Activated naive CD4-positive, alpha-beta T cell (primary cell): ENCODE results near the gene PIKFYVE.
"Not testable (repeated sequence)": the region's sequence is repeated elsewhere in the genome, so short reads cannot be mapped to it uniquely, and the experiment has no call there.

ENCODE experiments used
- DNase-seq, 4 experiments: peaks; one replicate each; lab custom pipeline; 2025; lab: John Stamatoyannopoulos, UW

PIKFYVE gene

DNA sequence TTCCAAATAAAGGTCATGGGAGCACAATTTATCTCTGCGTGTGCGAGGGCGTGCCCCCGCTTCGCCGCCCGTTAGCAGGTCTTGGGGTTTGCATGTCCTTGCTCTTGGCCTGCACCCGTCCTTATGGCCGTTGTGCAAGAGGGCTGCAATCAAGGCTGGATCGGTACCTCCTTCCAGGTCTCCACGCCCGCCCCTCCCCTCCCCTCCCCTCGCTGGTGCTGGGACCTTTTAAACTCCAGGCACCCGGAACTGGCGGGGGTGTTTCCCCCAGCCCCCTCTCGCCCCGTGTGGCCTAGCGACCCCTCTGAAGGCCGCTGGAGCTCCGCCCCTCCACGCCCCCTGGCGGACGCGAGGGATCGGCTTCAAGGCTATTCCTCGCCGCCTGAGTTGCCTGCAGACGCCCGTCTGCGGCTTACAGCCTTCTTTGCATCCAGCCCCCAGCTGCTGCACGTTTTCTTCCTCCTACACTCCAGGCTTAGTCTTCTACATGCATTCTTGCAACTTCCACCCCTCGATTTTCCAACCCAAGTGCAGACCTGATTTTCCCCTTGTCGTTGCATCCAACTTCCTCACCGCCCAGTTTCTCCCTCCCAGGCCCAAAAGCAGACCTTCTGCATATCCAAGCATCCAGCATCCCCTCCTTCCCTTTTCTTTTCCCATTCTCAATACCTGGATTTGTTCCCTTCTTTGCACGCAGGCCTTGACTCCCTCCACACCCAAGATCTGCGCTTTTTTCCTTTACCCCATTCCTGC, 11.8 kb upstream of the PIKFYVE start:
- DNase-seq, result peak; percentile 45 to 72 (median 60)

DNA sequence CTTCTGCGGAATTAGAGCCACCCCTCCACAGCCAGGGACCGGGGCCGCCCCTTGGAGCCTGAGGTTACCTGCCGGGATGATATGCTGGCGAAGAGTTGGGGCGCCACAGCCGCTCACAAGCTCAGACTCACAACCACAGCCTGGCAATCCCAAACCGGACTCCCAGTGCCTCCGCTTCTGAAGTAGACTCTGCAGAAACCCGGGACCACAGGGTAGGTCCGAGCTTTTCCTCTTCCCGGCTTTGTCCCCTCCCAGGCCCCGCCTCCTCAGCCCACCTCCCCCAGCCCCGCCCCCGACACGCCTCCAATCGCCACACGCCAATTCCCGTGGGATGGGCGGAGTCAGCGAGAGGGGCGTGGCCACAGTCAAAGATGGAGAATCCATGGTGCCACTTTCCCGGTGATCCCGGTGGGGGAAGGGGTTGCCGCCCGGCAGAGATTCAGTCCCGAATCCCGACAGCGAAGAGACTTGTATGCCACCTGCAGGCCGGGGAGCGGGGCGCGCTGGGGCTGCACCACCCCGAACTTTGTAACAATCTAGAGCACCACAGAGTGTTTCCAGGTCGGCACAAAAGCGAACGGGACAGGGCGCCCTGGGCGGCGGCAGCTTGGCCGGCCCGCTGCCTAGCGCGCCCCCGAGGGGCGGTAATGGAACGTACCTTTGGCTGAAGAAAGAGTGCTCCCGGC, 11.0 kb upstream of the PIKFYVE start, which contains the start of gene IDH1:
IDH1 (minus strand) TSS at position 201 of the 686 bp plus-strand sequence. CDS start 3,520 bp downstream, outside the sequence.
- DNase-seq, result peak; percentile 85 to 93 (median 87)

DNA sequence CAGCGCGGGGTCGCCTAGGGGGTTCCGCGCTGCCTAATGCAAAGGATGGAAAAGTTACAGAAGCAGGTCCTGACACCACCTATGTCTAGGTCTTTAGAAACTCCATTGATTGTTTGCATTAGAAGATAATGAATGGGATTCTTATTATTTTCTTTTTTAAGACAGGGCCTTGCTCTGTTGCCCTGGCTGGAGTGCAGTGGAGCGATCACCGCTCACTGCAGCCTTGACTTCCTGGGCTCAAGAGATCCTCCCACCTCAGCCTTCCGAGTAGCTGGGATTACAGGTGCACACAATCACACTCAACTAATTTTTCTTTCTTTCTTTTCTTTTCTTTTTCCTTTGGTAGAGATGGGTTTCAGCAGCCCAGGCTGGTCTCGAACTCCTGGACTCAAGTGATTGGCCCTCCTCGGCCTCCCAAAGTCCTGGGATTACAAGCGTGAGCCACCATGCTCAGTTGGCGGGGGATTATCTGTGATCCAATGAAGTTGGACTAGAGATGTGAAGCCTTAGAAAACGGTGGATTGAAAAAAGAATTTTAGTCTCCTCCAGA, 10.4 kb upstream of the PIKFYVE start:
- no peak for DNase-seq

DNA sequence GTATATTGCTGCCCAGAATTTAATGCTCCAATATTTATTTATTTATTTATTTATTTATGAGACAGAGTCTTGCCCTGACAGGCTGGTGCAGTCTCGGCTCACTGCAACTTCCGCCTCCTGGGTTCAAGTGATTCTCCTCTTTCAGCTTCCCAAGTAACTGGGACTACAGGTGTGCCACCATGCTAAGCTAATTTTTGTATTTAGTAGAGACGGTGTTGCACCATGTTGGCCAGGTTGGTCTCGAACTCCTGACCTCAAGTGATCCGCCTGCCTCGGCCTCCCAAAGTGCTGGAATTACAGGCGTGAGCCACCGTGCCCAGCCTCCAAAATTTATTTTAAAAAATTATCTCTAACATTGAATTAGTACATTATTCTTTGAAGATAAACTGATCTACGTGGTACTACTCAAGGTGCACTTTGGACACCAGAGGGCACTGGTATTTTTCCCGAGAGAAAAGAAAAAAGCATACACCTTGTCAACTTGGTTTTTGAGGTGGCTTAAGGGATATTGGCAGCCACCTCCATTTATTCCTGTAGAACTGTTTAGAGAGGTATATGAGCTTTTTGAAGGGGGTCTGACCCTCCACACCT, 9.8 kb upstream of the PIKFYVE start:
- DNase-seq, result no peak

DNA sequence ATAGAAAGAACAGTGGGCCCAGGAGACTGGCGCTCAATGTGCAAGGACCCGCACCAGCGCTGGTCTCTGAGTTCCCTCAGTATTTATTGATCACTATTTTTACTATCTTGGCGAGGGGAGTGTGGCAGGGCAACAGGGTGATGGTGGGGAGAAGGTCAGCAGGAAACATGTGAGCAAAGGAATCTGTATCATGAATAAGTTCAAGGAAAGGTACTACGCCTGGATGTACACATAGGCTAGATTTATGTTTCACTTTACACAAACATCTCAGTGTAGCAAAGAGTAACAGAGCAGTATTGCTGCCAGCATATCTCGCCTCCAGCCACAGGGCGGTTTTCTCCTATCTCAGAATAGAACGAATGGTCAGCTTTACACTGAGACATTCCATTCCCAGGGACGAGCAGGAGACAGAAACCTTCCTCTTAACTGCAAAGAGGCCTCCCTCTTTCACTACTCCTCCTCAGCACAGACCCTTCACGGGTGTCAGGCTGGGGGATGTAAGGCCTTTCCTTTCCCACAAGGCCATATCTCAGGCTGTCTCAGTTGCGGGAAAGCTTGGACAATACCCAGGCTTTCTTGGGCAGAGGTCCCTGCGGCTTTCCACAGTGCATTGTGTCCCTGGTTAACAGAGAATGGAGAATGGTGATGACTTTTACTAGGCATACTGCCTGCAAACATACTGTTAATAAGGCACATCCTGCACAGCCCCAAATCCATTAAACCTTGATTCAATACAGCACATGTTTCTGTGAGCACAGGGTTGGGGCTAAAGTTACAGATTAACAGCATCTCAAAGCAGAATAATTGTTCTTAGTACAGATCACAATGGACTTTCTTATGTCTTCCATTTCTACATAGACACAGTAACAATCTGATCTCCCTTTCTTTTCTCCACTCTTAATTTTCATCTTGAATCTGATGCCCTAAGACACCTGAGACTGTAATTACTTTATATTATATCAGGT, 8.9 kb upstream of the PIKFYVE start:
- not testable (repeated sequence) for DNase-seq

DNA sequence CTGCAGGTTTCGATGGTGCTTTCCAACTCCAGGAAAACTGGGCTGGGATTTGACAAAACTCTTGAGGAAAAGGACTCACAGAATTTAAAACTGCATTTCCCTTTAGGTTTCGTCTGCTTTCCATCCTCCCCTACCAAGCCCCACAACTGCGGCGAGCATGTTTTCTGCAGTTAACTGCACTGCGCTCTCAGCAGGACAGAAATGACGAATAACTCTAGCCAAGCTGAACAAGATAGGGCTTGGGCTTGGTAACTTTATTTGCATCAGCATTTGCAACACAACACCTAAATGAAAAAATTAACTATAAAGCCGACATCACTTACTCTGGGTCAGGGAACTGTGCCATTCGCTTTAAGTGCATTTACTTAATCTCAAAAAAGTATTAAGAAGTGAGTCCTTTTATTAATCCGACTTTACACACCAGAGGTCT, 669 bp upstream of the PIKFYVE start:
- DNase-seq, result peak in 1 of 4 experiments; percentile 34

DNA sequence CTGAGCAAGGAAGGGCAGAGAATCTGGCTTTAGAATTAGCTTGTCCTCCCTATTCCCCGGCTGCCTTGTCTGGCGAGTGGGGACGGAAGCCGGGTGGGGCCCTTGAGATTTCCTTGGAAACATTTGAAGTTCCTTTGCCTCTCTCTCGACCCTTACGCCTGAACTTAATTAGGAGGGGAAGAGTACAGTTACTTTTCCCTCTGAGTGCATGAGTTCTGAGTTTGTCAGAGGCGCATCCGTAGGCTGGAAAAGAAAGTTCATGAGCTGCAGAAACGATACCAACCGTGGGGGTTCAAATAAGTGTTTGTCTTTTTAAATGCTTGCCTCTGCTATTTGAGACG, 468 bp downstream of the PIKFYVE start:
- no peak for DNase-seq

DNA sequence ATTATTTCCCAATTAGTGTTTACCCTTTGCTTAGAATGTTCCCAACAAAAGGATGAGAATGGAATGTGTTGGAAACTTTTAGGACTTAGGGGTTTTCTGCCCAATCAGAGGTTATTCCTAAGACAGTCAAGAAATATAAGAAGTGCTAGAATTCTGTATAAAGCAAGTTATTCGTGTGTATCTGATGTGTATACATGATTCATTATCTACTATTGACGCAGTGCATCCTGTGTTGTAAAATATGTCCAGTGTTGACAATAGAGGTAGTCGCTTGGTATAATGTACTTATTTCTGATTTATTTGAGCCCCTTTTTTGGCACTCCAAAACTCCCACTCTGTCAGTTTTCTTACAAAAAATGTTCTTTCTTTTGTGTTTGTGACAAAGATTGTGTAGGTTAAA, 881 bp downstream of the PIKFYVE start:
- DNase-seq, result no peak

DNA sequence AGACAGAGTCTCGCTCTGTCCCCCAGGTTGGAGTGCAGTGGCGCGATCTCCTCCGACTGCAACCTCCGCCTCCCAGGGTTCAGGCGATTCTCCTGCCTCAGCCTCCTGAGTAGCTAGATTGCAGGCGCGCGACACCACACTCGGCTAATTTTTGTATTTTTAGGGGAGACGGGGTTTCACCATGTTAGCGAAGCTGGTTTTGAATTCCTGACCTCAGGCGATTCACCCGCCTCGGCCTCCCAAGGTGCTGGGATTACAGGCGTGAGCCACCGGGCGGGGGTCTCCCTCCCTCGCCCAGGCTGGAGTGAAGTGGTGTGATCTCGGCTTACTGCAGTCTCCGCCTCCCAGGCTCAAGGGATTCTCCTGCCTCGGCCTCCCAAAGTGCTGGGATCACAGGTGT, 1.5 kb downstream of the PIKFYVE start:
- DNase-seq, result not testable (repeated sequence)

DNA sequence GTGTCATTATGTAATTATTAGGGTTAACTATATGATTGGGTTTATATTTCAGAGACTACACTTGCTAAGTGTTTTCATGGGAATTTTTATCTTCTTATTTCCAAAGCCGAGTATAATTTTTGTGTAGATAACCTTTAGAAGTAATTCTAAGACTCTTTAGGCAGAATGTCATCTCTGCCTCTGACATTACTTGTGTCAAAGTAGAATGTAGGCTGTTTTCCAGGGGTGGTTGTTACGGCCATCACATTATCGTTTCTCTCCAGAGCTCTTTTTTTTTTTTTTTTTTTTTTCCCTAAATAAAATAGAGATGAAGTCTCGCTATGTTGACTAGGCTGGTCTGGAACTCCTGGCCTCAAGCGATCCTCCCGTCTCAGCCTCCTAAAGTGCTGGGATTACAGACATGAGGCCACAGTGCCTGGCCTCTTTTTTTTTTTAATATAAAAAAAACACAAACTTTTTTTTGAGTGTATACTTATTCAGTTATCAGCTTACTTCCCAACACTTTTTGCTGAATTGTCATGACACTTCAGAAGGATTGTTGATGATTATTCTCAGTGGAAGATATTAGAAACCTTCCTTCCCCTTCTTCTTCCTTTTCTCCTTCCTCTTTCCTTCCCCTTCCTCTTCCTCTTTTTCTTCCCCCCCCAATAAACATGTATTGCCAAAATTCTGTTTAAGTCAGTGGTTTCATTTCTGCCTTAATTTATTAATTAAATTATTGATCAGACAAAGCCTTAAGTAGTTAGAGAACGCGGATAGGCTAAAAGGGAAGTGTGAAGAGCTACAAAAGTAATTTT, 2.3 kb downstream of the PIKFYVE start:
- DNase-seq, result no peak

DNA sequence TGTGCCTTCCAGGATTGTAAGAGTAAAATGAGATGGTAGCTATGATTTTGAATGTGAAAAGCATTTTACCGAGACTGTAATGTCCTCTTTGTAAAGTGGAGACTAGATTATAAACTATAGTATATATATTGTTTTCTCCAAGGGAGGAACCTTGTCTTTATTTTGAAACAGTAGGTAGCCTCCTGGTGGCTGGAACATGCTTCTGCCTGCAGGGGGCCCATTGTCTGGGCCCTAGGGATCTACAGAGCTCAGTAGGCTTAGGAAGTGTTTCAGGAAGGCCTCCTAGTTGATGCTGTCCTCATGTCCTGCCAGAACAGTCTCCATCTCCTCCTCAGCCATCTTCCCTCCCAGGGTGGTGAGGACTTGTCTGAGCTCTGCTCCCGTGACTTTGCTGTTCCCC, 3.0 kb downstream of the PIKFYVE start:
- DNase-seq, result no peak

DNA sequence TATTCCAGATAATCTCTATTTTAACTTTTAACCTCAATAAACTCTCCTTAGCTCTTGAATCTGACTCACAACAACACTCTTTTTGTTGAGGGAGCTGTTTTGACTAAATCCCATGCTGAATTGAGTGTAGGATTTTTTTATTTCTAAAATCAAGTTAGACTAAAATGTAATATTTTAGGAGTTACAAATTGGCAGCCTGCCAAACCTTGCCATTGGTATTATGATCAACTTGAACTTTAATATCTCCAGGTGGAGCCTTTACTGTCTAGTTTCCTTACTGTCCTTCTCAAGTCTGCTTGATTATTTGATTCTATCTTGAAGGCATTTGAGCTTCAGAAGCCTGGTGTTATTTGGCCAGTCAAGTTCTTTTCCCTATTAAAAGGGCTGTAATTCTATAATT, 8.7 kb downstream of the PIKFYVE start:
- DNase-seq, result no peak

DNA sequence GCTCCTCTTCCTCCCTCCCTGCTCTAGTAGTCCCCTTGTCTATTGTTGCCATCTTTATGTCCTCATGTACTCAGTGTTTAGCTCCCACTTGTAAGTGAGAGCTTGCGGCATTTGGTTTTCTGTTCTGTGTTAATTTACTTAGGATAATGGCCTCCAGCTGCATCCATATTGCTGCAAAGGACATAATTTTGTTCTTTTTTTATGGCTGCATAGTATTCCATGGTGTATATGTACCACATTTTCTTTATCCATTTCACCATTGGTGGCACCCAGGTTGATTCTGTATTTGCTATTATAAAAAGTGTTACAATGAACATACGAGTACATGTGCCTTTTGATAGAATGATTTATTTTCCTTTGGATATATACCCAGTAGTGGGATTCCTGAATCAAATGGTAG, 12.5 kb downstream of the PIKFYVE start:
- DNase-seq, result no peak

DNA sequence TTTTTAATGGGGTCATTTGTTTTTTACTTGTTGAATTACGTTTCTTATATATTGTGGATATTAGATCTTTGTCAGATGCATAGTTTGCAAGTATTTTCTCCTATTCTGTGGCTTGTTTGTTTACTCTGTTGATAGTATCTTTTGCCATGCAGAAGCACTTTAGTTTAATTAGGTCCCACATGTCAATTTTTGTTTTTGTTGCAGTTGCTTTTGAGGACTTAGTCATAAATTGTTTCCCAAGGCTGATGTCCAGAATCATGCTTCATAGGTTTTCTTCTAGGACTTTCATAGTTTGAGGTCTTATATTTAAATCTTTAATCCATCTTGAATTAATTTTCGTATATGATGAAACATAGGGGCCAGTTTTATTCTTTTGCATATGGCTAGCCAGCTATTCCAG, 13.2 kb downstream of the PIKFYVE start:
- no peak for DNase-seq

DNA sequence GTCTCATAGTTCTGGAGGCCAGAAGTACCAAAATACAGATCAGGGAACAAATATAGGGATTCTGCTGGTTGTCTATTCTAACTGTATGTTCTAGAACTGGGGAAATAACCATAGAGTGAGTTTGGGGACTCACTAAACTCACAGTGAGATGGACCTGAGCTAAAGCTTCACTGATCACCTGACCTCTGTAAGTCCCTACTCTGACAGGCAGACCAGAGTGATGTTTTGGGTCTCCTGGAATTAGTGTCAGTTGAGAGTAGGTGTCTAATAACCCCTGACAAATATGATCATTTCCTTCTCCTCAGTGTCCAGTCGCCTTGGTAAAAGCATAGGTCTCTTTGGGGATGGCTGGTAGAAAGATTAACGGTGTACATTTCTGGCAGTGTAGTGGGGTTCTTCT, 14.2 kb downstream of the PIKFYVE start:
- no peak for DNase-seq

DNA sequence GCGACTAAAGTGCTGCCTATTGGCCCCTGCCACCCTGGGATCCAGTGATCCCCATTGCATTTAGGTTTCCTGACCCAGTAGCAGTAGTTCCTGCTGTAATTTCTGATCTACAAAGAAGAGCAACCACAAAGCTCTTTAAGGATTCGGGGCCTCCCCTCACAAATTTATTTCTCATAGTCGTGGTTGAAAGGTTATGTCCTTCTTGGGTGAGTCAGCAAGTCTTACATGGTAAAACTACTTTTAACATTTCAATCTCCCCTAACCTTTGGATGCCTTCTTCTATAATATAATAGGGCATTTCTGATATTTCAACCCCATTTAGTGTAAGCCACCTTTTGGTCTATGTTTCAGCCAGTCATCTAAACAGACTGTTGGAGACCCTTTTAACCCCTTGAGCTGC, 14.9 kb downstream of the PIKFYVE start:
- DNase-seq, result no peak

DNA sequence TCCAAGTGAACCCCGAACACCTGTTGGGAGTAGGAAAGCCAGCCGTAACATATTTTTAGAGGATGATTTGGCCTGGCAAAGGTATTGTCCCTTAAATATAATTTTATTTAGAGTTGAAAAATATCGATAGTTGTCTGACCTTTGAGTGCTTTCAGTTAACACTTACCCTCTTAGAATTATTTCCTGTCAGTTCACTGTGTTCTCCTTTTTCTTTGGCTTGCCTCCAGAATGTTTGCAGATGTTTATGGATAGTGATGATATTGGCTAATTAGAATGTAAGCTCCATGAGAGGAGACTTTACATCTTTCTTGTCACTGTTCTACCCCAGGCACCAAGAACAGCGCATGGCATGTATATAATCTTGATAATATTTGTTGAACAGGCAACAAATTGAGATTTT, 19.8 kb downstream of the PIKFYVE start:
- DNase-seq, result no peak

DNA sequence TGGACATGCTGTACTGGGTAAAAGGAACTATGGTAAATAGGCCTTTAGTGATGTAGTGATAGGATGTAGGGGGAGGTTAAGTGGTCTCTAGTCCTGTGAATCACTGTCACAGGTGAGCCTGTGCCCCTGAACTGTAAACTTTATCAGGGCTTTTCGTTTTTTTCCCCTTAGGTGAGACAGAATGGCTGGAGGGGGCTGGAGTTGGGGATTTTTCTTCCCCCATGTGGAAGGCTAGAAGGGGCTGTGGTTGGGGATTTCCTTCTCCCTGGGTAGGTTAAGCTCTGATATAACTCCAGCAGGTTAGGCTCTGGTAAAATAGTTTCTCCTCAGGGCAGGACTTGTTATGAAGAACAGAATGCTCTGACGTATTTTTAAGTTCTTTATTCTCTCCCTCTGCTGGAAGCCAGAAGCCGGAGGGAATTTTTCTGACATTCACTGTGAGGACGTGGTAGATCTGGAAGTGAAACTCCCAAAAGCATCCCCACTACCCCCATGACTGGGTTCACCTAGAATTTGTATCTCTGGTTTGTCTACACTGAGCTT, 28.5 kb downstream of the PIKFYVE start:
- no peak for DNase-seq

DNA sequence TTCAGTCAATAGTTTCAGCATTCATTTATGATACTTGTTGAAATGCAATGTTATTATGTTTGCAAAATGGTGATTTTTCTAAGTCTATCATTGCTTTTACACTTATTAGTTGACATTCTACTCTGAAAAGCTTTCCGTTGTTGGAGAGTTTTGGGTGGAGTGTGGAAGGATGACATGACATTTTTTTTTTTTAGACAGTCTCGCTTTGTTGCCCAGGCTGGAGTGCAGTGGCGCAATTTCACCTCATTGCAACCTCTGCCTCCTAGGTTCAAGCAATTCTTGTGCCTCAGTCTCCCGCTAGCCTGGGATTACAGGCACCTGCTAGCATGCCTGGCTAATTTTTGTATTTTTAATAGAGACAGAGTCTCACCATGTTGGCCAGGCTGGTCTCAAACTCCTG, 29.8 kb downstream of the PIKFYVE start:
- DNase-seq, result no peak

DNA sequence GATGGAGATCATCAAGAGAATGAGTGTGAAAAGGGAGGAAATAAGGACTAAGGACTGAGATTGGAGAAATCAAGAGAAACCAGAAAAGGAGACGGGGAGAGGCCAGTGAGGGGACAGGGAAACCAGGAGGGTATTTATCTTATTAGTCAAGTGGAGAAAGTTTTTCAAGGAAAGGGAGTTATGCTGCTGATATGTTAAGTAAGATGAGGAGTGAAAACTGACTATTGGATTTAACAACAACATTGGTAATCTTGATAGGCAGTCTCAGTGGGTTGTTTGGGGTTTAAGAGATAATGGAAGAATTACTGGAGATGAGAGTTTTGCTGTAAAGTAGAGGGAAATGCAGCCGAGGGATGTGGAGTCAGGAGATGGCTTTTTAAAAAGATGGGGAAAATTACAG, 30.6 kb downstream of the PIKFYVE start:
- no peak for DNase-seq

DNA sequence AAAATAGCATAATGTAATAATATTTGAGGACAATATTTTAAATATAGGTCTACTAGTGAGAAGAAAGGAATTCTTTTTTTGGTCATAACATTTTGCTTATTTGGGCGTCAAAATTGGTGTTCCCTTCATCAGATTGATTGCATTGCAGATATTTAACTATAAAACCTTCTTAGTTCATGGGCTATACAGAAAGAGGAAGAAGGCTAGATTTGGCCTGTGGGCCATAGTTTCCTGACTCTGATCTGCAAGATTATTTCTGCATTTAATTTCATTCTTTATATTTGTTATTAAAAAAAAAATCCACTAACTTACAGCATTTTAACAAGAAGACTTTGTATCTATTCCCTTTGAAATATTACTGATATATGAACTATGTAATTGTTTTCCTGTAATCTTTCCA, 31.9 kb downstream of the PIKFYVE start:
- no peak for DNase-seq
